HG02973 (cell line): ENCODE results near the gene ANP32E.

Source experiments
- ATAC-seq: cut with Tn5 transposase; IDR thresholded peaks from one replicate; pipeline ENCODE4 v1.9.1; 2021; ENCODE audit warnings: moderate library complexity; ENCODE audit not compliant: unreplicated experiment

ANP32E gene

DNA sequence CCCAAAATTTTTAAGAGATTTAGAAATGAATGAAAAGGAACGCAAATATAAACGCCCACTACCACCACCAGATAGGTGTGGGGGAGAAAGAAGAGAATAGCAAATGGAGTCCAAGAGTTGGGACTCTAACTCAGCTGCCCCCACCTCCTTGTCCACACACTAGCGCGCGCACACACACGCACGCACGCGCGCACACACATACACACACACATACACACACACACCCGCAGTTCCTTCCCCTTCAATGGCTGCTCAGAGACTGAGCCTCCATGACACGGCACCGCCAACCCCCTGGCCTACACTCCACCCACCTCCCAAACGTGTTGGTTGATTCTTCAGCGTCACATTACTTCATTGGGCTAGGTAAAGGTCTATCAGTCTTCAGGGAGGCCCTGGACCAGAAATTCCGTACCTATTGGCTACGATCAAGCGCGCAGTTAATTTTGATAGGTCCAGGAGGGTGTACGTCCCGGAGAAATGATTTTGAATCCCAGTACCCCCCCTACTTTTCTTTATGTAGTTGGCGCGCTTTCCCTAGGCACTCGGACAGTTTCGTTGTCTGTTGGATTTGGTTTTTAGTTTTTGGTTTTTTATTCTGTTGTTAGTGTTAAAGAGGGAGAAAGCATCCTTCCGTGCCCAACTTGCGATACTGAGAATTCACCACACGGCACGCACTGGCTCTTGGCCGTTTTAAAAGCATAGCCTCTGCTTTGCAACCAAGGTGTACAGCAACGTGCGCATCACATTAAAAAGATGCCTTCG is at the start of gene ANP32E:
TSS of gene ANP32E (minus strand) at position 261 of the 762 bp plus-strand sequence. CDS start 326 bp downstream, outside the sequence.
- ATAC-seq = peak; percentile 80

DNA sequence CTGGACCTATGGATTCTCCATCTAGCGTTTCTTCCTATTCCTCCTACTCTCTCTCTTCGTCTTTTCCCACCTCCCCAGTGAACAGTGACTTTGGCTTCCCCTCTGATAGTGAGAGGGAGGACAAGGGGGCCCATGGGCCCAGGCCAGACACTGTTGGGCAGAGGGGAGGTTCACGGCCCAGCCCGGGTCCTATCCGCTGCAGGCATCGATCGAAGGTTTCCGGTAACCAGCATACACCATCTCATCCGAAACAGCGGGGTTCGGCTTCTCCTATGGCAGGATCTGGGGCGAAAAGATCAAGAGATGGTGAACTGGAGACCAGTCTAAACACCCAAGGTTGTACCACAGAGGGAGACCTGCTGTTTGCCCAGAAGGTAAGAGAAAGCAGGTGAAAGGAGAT is 47.3 kb upstream of the ANP32E start:
- ATAC-seq = no peak

DNA sequence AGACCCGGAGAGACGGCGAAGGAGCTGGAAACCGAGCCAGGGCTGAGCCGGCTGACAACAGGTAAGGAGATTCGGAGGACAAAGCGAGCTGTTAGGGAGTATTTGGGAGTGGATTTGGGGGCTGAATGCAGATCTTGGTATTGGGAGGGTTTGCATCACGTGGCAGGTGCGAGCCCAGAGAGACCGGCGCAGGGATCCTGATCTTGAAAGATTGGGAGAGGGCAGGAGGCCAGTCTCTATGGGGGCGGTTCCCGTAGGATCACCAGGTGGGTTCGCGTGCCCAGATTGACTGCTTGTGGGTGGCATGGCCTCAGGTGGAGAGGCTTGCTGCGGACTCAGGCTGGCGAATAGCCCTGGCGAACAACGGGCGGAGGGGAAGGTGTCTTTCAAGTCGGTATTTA is 46.6 kb upstream of the ANP32E start:
- ATAC-seq = no peak

DNA sequence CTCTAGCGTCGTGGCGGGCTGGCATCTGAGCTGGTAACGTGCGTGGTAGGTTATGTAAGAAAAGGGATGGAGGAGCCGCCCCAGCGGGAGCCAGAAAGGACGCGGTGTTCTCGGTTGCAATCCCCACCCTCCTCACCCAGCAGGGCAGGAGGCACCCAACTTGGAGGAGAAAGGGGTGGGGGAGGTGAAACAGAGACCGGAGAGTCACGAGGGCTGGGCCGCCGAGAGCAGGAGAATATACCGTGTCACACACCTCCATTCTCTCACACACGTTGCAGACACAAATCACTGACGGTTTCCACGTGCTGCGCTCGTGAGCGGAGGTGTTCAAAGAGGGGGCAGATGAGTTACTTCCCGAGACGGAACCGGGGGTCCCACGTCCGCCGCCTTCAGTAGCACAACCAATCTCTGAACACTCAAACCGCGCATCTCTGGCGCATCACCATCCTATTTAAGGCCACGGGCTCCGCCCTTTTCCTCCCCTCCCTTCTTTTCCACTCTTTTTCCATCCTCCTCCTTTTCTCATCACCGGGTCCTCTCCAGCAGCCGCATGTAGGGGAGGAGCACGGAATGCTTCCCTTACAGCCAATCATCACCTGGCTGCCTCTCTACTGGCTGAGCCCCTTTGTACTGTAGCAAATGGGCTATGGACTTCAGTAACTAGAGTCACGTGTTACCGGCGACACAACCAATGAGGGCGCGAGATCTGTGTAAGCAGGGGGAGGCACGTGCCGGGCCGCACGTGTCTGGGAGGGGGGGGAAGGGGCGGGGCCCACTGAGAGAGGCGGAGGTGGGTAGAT is 46.0 kb upstream of the ANP32E start, which contains the start of gene CIART:
TSS of gene CIART (plus strand) at position 797 of the 800 bp plus-strand sequence. CDS start 714 bp downstream, outside the sequence.
- no peak for ATAC-seq

DNA sequence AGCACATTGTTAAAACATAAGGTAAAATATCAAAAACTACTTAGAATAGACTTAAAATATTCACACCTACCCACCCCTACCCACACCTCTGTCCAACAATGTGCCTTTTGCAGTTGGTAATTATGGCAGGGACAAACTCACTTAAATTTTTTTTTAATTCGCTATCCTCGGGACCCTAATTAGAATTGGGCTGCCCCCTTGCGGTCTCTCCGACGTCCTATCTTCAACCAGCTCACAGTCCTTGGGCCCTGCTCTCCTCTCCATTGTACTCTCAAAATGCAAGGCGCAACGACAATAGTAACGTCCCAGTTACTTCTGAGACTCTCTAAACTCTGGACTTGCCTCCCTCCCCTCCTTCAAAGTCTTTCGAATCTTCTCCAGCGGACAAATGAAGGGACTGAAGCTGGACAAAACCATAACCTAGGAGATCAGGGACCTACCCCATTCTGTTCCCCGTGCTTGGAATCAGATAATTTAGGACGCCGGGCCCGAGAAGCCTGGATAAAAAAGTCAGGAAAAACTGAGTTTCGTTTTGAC is 45.4 kb upstream of the ANP32E start:
- ATAC-seq = no peak

DNA sequence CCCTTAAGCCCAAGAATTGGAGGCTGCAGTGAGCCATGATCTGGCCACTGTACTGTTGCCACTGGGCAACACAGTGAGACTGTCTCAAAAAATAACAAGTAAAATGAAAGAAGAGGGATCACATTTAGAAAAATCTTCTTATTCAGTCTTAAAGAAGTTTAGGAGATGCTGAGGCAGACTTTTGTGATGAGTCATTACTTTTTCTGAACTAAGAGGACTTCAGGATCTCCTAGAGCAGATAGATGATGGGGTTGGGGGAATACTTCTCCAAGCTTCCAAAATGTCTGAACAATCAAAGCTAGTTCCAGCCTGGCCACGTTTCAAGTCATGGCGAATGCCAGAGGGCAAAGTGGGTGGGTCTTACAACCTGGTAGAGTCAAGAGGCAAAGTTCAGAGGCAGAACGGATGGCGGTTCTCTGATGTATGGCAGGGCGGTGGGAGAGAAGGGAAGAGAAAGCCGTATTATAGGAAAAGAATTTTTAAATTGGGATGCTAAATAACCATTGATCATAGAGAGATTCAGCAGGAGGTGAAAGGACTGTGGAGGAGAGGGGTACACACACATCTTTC is 44.3 kb upstream of the ANP32E start:
- no peak for ATAC-seq

DNA sequence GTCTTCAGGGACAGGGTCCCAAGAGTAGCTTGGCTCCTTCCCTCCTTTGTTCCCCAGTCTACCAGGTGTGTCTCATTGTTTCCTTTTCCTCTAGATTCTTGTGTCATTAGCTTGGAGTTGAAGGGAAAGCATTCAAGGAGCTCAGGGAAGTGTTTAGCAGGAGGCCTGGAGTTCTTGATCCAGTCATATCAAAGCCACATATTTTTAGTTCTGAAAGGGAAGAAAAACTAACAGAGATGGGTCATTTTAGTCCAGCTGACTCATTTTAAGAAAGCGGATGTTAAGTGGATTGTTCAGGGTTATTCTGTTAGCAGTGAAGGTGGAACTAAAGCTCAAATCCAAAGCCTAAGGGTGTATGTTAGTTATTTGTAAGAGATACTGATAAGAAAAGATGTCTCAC is 37.4 kb upstream of the ANP32E start:
- ATAC-seq = no peak

DNA sequence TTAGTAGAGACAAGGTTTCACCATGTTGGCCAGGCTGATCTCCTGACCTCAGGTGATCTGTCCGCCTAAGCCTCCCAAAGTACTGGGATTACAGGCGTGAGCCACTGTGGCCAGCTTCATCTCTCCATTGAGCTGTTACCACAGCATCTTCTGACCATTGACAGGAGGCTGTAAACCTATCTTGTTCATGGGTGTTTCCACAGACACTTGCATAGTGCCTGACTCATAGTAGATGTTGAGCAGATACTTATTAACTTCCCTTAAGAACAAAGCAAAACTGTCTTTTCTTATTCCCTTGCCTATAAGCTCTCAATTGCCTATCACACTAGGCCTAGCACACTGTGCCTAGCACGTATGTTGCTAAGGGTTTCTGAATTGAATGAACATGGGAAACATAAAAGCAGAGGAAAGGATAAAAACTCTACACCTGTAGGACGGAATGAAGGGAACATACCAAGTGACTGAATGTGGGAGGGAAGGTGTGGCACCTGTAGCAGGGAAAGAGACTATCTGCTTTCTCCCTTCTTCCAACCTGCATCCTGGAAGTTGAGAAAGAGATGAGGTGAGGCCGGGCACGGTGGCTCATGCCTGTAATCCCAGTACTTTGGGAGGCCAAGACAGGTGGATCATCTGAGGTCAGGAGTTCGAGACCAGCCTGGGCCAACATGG is 35.5 kb upstream of the ANP32E start:
- ATAC-seq = no peak

DNA sequence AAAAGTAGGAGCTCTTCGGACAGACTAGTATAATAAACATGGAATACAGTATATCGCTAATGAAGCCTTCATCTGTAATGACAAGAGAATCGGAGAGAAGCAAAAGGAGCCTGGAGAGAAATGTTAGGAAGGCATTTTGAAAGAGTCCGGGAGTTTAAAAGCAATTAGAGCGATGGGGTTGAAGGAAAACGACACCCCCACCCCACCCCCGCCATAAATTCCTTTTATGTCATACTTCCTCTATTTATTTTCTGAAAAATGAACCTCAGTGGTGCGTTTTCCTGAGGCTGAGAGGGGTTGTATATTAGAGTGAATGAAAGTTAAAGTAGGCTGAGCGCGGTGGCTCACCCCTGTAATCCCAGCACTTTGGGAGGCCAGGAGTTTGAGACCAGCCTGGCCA is 33.5 kb upstream of the ANP32E start:
- no peak for ATAC-seq

DNA sequence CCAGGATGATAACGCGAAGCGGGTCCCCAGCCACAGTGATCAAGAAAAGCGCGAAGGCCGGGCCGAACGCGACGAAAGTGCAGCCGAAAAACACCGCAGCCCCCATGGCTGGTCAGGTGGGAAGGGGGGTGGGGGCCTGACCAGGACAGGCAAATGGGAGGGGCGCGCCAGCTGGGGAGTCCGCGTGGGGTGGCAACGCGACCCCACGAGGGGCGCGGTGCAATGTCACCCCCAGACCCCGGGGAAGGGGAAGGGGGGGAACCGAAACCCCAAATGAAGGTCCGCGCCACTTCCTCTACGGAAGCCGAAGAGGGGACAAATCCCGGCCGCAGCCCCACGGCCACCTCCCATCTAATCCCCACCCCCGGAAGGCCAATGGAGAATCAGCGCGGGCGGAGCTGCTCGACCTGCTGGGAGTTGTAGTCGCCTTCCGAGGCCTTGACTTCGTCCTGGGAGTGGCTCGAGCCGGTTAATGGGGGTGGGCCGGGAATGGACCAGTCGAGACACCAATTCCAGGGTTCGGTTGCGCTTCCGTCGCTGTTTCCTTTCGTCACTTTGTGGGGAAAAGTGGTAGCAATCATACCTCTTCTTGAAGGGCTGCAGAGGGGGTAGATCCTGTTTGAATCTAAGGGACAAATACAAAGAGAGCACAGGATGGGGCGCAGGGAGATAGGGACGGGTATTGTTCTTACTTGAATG is 32.9 kb upstream of the ANP32E start, which contains the start of gene APH1A:
TSS of gene APH1A (minus strand) at position 312 of the 699 bp plus-strand sequence. CDS start at position 106, 206 bp downstream.
- ATAC-seq = peak; percentile 62

DNA sequence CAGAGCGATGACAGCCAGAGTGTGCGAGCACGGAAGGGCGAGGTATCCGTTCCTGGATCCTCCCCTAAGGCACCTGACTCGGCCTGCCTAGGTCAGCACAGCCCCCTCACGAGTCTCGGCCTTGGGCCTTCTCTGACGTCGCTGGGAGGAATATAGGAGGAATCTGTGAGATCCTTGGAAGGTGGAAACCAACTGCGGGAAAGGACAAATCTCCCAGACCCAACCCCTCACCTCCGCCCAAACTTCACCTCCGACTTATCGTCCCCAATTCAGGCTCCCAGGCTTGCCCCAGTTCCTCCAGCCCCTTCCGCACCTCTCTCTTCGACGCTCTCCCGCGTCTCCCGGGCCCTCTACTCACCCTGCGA is 32.4 kb upstream of the ANP32E start:
- ATAC-seq = peak; percentile 25

DNA sequence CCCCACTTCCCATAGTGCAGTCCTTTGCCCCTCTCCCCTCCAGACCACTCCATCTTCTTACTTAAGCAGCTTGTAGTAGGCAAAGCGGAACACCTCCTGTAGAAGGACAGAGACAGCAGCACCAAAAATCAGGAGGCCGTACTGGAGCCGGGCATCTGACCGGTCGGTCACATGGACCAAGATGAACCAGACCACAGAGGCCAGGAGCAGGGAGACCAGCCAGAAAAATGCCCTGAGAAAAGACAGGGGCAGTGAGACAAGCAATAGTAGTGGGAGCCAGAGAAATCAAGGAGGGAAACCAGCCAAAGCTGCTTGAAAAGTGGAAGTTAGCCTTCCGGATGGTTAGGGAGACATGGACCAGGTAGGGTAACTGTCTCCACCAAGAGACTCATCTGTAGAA is 32.0 kb upstream of the ANP32E start:
- no peak for ATAC-seq

DNA sequence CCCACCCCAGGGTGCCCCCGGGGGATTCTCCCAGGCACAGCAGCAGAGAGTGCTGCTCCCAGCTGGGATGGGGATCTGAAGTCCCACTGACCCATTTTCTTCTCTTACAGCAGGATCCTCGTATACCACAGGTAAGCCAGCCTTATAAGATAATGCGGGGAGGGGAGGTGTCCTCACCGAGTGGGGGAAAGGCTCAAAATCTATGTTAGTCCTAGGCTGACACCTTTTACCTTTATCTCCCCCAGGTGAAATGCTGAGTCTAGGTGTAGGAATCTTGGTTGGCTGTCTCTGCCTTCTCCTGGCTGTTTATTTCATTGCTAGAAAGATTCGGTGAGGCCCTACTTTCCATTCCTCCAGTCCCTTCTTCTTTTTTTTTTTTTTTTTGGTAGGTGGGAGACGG is 27.6 kb upstream of the ANP32E start:
- ATAC-seq = no peak

DNA sequence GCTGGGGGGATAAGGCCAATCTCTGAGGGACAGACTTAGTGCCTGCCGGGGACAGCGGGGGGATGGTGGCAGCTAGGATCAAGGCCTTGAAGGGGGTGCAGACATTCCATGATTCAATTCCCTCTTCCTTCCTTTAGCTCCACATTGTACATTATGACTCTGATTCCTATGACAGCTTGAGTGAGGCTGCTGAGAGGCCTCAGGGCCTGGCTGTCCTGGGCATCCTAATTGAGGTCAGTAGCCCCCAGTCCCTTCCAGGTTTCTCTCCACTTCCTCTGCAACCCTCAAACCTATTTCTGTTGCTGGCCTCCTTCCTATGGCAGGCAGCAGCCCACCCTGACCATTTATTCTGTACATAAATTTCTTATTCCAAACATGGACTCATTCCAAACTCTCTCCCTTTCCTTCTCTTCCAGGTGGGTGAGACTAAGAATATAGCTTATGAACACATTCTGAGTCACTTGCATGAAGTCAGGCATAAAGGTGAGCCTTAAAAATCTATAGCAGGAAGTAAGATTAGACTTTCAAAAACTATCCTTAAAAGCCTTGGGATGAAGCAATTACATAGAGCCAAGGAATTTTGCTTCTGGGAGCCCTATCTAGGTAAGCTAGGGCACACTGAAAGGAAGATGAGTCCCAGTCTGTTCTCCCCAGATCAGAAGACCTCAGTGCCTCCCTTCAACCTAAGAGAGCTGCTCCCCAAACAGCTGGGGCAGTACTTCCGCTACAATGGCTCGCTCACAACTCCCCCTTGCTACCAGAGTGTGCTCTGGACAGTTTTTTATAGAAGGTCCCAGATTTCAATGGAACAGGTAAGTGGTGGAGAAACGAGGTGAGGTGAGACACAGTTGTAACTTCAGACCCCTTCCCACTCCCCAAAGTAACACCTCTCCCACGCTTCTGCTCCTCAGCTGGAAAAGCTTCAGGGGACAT is 26.7 kb upstream of the ANP32E start:
- ATAC-seq = no peak

DNA sequence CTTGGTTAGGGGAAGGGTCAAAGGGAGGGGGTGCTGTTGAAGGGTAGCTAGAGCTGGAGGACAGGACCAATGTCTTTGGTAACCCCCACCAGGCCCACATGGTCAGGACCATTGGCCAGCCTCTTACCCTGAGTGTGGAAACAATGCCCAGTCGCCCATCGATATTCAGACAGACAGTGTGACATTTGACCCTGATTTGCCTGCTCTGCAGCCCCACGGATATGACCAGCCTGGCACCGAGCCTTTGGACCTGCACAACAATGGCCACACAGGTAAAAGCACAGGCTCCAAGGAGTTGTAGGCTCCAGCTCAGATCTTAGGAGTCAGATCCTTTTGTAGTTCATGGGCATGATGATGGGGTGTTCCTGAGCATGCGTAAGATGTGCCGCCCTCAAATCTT is 25.5 kb upstream of the ANP32E start:
- ATAC-seq = no peak

DNA sequence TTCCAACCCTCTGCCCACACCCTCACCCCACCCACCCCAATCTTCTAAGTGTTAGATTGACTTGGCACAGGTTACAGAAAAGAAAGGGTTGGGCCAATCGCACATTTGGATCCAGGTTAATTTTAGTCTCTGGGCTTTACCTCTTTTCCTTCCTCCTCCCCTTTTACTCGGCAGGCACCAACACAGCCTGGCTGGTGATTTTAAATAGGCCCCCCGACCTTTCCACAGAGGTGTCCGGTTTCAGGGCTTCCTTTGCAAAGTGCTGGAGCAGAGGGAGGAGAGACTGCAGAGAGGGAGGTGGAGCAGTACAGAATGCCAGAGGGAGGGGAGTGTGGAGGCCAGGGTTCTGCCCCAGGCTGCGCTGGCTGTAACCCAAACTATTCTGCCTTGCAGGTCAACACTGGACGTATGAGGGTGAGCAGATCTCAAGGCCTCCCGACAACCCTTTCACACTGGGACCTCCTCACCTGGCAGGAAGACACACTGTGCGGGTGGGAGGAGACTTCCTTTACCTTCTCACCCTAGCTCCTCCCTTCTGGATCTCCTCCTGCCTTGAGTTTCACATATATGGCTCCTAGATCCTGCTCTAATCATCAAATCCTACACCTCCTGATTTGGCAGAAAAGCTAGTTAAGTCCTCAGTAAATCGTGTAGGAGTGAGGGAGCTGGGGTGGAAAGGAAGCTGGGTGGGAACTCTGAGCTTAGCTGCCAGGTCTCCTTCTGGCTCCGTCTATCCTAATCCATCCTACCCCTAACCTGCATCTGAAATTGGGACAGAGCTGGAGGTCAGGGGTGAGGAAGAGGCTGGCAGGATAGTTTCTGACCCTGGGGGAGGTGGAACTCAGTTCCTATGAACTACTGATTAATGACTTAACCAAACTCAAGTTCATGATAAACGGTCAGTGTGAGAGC is 24.1 kb upstream of the ANP32E start:
- no peak for ATAC-seq

DNA sequence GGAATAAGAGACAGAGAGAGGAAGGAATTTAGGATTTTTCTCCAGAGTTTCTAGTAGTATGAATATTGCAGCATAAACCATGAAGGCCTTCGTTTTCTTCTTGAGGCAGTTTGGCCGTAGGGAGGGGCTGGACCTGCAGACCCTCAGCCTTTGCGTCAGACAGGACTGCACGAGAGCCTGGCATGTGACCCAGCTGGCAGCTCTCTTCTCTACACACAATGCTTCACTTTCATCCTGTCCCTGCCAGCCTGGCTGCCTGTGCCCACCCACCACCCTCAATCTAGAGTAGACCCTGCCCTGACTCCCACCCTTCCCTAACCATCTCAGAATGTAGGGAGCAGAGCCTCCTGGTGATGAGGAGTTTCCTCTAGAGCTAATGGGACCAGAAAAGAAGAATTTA is 23.3 kb upstream of the ANP32E start:
- ATAC-seq = no peak
